ENCODE measurements around the gene HCK.

Gene HCK
- total RNA-seq = 0 to 0.91 (median 0.06) reads per million in 4 donors

DNA sequence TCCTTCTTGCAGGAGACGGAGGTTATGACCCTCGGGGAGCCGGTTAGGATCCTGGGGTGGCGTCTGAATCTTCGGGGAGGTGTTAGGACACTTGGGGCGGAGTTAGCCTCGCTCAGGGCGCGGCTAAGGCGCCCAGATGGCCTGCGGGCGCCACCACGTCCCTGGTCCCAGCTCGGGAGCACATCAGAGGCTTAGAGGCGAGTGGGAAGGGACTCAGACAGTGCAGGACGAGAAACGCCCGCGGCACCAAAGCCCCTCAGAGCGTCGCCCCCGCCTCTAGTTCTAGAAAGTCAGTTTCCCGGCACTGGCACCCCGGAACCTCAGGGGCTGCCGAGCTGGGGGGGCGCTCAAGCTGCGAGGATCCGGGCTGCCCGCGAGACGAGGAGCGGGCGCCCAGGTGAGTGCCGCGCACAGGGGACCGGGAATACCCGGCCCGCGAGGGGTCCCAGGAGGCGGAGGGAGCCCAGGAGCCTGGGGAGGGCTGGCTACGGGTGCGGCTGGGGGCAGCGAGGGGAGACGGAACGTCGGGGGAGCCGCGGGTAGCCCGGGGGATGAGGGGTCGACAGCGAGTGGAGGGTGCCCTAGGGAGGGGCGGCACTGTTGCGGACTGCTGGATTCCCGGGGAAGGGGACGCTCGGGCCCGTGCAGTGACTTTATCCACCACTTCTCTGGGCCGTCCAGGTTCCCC is at the start of gene HCK:
Gene HCK, plus strand, starts transcription at position 153 of the 688 bp plus-strand sequence.
- DNase-seq = no peak

DNA sequence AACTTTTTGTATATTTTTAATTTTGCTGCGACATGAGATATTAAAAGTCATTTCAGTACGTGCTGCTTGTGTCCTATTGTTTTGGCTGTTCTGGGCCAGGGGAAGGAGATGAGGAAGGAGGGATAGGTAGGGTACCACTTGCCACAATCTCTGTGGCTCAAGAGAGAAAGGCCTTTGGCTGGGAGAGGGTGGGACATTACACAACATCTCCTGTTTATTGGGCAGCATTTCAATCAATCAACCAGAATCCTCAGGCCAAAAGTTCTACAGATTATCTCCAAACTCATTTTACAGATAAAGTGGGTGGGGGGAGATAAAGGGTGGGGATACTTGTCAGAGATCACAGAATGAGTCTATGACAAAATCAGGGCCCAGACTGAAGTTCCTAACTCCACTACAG is 48.7 kb upstream of the HCK start:
- DNase-seq = no peak

GRCh38 chr20:32004963-32005362 is 47.1 kb upstream of the HCK start:
- DNase-seq = no peak

GRCh38 chr20:32006053-32006452 is 46.0 kb upstream of the HCK start:
- no peak for DNase-seq

DNA sequence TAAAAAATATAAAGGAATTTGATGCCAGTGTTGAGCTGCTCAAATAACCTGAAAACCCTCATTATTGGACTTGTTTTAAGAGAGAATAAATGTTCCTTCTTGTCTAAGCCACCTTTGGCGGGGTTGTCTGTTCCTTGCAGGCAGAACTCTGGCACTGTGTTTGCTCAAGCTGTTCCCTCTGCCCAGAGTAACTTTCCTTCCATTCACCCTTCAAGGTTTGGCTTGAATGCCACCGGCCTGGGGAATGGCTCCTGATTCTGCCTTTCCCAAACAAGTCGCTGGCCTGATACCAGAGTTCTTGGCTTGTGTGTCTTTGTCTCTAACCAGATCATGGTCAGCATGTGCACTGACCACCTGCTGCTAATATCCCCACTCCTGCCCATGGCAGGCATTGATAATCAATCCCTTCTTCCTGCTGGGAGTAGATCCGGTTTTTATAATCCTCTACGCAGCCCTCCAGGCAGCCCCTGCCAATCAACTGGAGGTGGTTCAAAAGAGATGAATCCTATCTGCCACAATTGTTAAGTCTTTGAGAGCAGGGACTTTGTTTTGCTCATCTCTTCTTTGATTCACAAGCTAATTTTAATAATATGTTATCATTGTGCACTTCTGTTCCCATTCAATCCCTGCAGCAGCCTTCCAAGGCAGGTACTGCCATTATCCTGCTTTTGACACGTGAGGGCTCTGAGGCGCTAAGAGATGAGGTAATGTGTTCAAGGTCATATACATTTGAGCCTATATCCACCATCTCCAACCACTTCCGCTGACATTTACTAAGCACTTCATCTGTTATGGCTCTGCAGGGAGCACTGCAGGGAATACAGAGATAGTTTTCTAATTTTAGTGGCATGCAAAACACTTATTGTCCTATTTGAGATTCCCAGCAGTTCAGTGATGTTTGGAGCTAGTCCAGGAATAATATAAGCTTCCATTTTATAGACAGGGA is 44.9 kb upstream of the HCK start:
- no peak for DNase-seq

- no peak for DNase-seq
Observed at GRCh38 chr20:32007787-32008616, 44.0 kb upstream of the HCK start.

- DNase-seq = no peak
Observed at GRCh38 chr20:32009564-32009963, 42.5 kb upstream of the HCK start.

DNA sequence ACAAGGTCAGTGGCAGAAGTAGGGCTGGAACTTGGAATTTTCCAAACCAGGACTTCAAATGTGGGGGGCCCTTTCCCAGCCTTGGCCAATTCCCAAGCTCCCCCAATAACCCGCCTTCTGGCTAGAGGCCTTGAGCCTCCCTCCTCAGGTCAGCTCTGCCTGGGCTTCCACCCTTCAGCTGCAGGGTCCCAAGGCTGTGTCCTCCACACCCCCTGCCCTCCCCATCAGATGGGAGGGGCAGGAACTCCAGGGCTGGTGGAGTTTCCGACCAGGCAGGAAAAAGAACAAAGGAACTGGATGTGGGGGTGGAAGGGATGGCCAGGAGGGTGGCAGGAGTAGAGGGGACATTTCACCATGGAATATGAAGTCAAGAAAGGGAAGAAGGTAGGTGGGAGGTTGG is 41.9 kb upstream of the HCK start, which contains the start of gene CCM2L:
Gene CCM2L, plus strand, starts transcription at position 338 of the 400 bp plus-strand sequence. Its CDS starts 17 bp downstream, at position 355.
- no peak for DNase-seq

- DNase-seq = no peak
Observed at GRCh38 chr20:32010666-32011065, 41.4 kb upstream of the HCK start.

DNA sequence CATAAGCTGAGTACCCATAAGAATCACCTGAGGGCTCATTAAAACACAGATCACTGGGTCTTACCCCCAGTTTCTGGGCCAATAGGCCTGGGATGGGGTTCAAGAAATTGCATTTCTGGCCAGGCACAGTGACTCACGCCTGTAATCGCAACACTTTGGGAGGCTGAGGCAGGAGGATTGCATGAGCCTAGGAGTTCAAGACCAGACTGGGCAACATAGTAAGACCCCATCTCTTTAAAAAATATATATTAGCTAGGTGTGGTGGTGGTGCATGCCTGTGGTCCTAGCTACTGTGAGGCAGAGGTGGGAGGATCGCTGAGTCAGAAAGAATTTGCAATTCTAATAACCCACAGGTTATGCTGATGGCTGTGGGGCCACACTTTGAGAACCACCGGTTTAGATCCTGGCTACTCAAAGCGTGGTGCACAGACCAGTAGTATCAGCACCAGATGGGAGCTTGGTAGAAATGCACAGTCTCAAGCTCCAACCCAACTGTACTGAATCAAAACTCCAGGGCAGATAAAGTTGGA is 39.8 kb upstream of the HCK start:
- no peak for DNase-seq

DNA sequence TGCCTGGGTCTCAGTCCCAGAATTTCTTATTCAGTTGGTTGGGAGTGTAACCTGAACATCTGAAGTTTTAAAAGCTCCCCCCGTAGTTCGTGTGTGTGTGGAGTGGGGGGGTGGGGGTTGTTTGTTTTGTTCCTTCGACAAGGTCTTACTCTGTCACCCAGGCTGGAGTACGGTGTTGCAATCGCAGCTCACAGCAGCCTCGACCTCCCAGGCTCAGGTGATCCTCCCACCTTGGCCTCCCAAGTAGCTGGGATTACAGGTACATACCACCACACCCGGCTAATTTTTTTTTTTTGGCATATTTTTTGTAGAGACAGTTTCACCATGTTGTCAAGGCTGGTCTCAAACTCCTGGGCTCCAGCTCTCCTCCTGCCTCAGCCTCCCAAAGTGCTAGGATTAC is 38.7 kb upstream of the HCK start:
- DNase-seq = no peak

GRCh38 chr20:32017711-32018251 is 34.3 kb upstream of the HCK start:
- DNase-seq = peak; percentile 32 to 50 (median 39)

- peak; percentile 17 to 48 (median 28) for DNase-seq
Observed at GRCh38 chr20:32018269-32019155, 33.5 kb upstream of the HCK start.

- no peak for DNase-seq
Observed at GRCh38 chr20:32019156-32019510, 32.9 kb upstream of the HCK start.

GRCh38 chr20:32019563-32020463 is 32.2 kb upstream of the HCK start:
- DNase-seq = no peak

DNA sequence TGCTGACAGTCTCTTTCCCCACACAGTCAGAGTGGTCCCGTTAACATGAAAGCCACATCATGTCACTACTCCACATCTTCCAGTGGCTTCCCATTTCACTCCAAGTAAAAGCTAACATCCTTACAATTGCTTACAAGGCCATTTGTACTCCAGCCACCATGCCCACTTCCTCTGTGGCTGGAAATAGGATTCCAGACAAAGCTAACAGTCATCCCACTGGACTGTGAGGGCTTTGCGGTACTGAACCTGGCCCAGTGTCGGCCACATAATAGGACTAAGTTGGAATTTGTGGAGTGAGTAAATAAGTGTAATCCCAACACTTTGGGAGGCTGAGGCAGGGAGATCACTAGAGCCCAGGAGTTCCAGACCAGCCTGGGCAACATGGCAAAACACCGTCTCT is 31.0 kb upstream of the HCK start:
- no peak for DNase-seq

GRCh38 chr20:32024683-32025295 is 27.3 kb upstream of the HCK start:
- no peak for DNase-seq

DNA sequence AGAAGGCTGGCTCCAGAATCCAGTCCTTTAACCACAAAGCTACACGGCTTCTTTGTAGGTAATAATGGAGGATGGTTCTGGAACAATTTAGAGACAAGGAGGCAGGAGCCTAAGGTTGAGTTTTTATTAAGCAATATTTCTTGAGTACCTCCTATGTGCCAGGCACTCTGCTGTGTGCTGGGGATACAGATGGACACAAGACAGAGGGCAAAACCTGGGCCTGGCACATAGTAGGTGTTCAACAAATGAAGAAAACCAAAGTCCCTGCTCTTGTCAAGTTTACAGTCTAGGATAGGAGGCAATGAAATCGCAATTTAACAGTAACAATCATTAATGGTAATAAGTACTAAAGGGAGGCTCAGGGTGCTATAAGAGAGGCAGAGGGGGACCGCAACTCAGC is 24.4 kb upstream of the HCK start:
- DNase-seq = no peak

DNA sequence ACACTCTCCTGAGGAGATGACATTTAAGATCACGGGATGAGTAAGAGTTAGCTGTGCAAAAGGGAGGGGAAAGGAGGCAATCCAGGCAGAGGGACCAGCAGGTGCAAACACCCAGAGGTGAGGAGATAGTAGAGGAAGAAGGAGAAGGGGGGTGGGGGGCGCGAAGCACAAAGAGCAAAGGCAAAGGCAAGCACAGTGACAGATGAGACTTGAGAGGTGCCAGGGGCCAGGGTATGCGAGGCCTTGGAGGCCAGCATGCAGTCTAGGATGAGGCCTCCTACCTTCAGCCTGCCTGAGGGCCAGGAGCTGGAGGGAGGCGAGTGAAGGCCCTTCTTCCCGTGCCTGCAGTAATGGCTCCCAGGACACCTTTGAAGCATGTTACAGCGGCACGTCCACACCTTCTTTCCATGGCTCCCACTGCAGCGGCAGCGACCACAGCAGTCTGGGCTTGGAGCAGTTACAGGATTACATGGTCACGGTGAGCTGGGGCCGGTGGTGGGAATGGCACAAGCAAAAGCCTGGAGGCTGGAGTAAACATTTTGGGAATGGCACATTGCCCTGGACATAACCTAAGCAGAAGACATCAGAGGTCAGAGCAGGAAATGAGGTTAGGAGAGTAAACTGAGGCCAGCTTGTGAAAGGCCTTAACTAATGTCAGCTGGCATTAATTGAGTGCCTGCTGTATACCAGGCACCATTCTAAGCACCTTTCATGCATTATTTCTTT is 23.2 kb upstream of the HCK start:
- DNase-seq = no peak
